ENCODE data around the gene CEP112. TPM values are rescaled to one million over a fixed set of nuclear protein-coding genes. Genes with fewer than 3 reads are reported as not detected.
A peak's percentile ranks its signal among the peaks of the same experiment; 100 is the strongest.

Gene CEP112
- total and polyA plus RNA-seq, 10 of the 15 experiments (the other 5 are each of a cell fraction or from before 2014, with no cell fraction given), result 0.11 to 3.8 (median 0.32) TPM; not detected in 1

- ATAC-seq, result no peak
Observed at GRCh38 chr17:66138120-66138519, 53.8 kb downstream of the CEP112 start.

DNA sequence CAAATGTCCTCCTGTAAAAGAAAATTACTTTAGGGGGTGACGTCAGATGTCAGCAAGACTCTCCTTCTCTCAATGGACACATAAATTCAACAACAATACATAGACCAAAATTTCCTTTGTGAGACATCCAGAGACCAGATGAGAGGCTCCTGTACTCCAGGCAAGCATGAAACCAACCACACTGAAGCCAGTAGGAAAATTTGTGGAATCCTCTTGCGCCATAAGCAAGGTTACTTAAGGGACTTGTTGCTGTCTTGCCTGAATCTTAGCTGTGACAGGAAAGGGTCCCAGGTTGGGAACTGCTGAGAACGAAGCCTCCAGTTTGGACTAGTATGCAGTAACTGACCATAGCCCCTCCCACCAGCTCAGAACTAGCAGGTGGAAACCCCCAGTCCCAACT is 56.0 kb downstream of the CEP112 start:
- Histone ChIP-seq H3K4me3 (no peak overlapping the region), H3K79me2 (ENCODE audit: control insufficient read depth, insufficient read depth, low read length) (no peaks in the 10 kb centered on the region), H3K36me3 (ENCODE audit: control insufficient read depth in 2 of 2, insufficient read depth in 2 of 2, low read length in 1 of 2) (no peaks in the 10 kb centered on the region), H3K4me1 (ENCODE audit: control insufficient read depth, insufficient read depth, low read length) (no peaks in the 10 kb centered on the region), H2AFZ (ENCODE audit: control insufficient read depth, low read depth, low read length) (no peak overlapping the region), H4K20me1 (ENCODE audit: control insufficient read depth, insufficient read depth) (no peaks in the 10 kb centered on the region), H3K4me2 (ENCODE audit: control insufficient read depth, insufficient read depth) (no peak overlapping the region), H3K27ac (ENCODE audit: control insufficient read depth, insufficient read depth) (no peak overlapping the region), H3K27me3 (replicated peaks in 1 of 2; ENCODE audit: control insufficient read depth in 2 of 2, insufficient read depth in 2 of 2, low read length in 1 of 2) (no peaks in the 10 kb centered on the region), H3K9me3 (replicated peaks; ENCODE audit: control insufficient read depth, insufficient read depth, low read length) (no peaks in the 10 kb centered on the region), H3K9ac (ENCODE audit: control insufficient read depth, insufficient read depth, low read length) (no peak overlapping the region)
- ChIA-PET SMC1A (ENCODE audit: uncharacterized antibody, unreplicated experiment) (no interaction called here), POLR2A (no interaction called here), RAD21 (ENCODE audit: unreplicated experiment) (no interaction called here), CTCF (no interaction called here)
- peak; percentile 43 for ATAC-seq
- BruUV-seq (replicated peaks), result no TSS peak
- FAIRE-seq, result no peak
- WGBS (ENCODE audit: insufficient coverage, insufficient replicate concordance, low lambda C conversion rate, missing lambda C conversion rate), result 44% methylated on average over 3 of the region's 3 CpGs
- DNase-seq (ENCODE audit: low read depth, low spot score), result no peak
- in situ Hi-C loops (cut with MboI) (no loop called here), intact Hi-C loops (cut with micrococcal nuclease; ENCODE audit: unreplicated experiment) (no loop called here)
- TF ChIP-seq IRF3 (IDR thresholded peaks at IDR 0.05), result no peak
- no peak for TF ChIP-seq EP300 (IDR thresholded peaks at IDR 0.05; ENCODE audit: borderline replicate concordance in 1 of 2, control insufficient read depth in 1 of 2, low read depth in 2 of 2, low read length in 2 of 2)
- TF ChIP-seq RAD21 (IDR thresholded peaks at IDR 0.05; ENCODE audit: insufficient read depth, low read depth, low read length), result no peak
- no peak for TF ChIP-seq SUZ12 (IDR thresholded peaks at IDR 0.05; ENCODE audit: unreplicated experiment)
- TF ChIP-seq NR2C2 (IDR thresholded peaks at IDR 0.05; ENCODE audit: borderline replicate concordance, control insufficient read depth, insufficient read length, low read depth), result no peak
- TF ChIP-seq SMARCA5 (IDR thresholded peaks at IDR 0.05), result no peak
- no peak for TF ChIP-seq BACH1 (IDR thresholded peaks at IDR 0.05; ENCODE audit: borderline replicate concordance)
- TF ChIP-seq ZBTB40 (IDR thresholded peaks at IDR 0.05; ENCODE audit: borderline replicate concordance), result no peak
- no peak for TF ChIP-seq KLF5 (IDR thresholded peaks at IDR 0.05; ENCODE audit: partially characterized antibody)
- TF ChIP-seq CBX3 (IDR thresholded peaks at IDR 0.05; ENCODE audit: borderline replicate concordance, low read depth), result no peak
- no peak for TF ChIP-seq HDAC6 (IDR thresholded peaks at IDR 0.05; ENCODE audit: unreplicated experiment)

More at GRCh38 chr17:66138120-66138519, 53.8 kb downstream of the CEP112 start:
- Histone ChIP-seq H3K4me3 (no peak overlapping the region), H2AFZ (ENCODE audit: control insufficient read depth, low read depth, low read length) (no peak overlapping the region), H3K4me1 (ENCODE audit: control insufficient read depth, insufficient read depth, low read length) (no peaks in the 10 kb centered on the region), H3K27ac (ENCODE audit: control insufficient read depth, insufficient read depth) (no peak overlapping the region), H3K9me3 (replicated peaks; ENCODE audit: control insufficient read depth, insufficient read depth, low read length) (no peaks in the 10 kb centered on the region), H4K20me1 (ENCODE audit: control insufficient read depth, insufficient read depth) (no peaks in the 10 kb centered on the region), H3K79me2 (ENCODE audit: control insufficient read depth, insufficient read depth, low read length) (no peaks in the 10 kb centered on the region), H3K9ac (ENCODE audit: control insufficient read depth, insufficient read depth, low read length) (no peak overlapping the region), H3K27me3 (replicated peaks in 1 of 2; ENCODE audit: control insufficient read depth in 2 of 2, insufficient read depth in 2 of 2, low read length in 1 of 2) (no peaks in the 10 kb centered on the region), H3K36me3 (ENCODE audit: control insufficient read depth in 2 of 2, insufficient read depth in 2 of 2, low read length in 1 of 2) (no peaks in the 10 kb centered on the region), H3K4me2 (ENCODE audit: control insufficient read depth, insufficient read depth) (no peak overlapping the region)
- FAIRE-seq (no peak), DNase-seq (ENCODE audit: low read depth, low spot score) (no peak)
- TF ChIP-seq MEF2B (IDR thresholded peaks at IDR 0.05; ENCODE audit: partially characterized antibody, poor library complexity, severe bottlenecking), result no peak
- no peak for TF ChIP-seq RELA (IDR thresholded peaks at IDR 0.05; ENCODE audit: borderline replicate concordance, partially characterized antibody)
- 0% methylated on average over 3 of the region's 3 CpGs for WGBS (ENCODE audit: insufficient coverage, insufficient replicate concordance, low lambda C conversion rate, missing lambda C conversion rate)
- in situ Hi-C loops (cut with MboI), result no loop called here
- SMC1A ChIA-PET (ENCODE audit: uncharacterized antibody, unreplicated experiment), result no interaction called here
- intact Hi-C loops (cut with micrococcal nuclease; ENCODE audit: unreplicated experiment), result no loop called here
- BruUV-seq (replicated peaks), result no TSS peak
- CTCF ChIA-PET, result interaction anchor here (0.6 kb wide), 1 partner anchor 938 kb away, joined by 3 read pairs; no protein-coding TSS in a partner anchor
- RAD21 ChIA-PET (ENCODE audit: unreplicated experiment), result no interaction called here
- POLR2A ChIA-PET, result interaction anchor here (0.6 kb wide), 1 partner anchor 298 kb away, joined by 3 read pairs; no protein-coding TSS in a partner anchor

Measured in GM12878 (cell line).